Large intestine (tissue), 3 donors: Measurements from ENCODE around the gene MINDY2. TPM values are rescaled to one million over a fixed set of nuclear protein-coding genes. Genes with fewer than 3 reads are reported as not detected.

Experiments
- DNase-seq, 2 donors: peaks; one replicate each; pipeline versions ENCODE4 v3.0.0 to v3.0.0-alpha.2; 2013
- H3K27ac ChIP-seq: one replicate; pipeline ENCODE4 v1.5.1; 2013; ENCODE audit warnings: low read length
- H3K27me3 ChIP-seq: 2 replicates; pipeline ENCODE4 v1.6.1; 2013; ENCODE audit warnings: low read length; ENCODE audit not compliant: control insufficient read depth, insufficient read depth
- H3K36me3 ChIP-seq: 2 replicates; pipeline ENCODE4 v1.6.1; 2013; ENCODE audit warnings: low read length; ENCODE audit not compliant: control insufficient read depth, insufficient read depth
- H3K4me1 ChIP-seq: one replicate; pipeline ENCODE4 v1.6.1; 2013; ENCODE audit warnings: low read length; ENCODE audit not compliant: control insufficient read depth, insufficient read depth
- H3K4me3 ChIP-seq: one replicate; pipeline ENCODE4 v1.5.1; 2013; ENCODE audit warnings: low read length
- H3K9me3 ChIP-seq: one replicate; pipeline ENCODE4 v1.6.1; 2013; ENCODE audit warnings: mild to moderate bottlenecking, low read depth, low read length, moderate library complexity; ENCODE audit not compliant: control insufficient read depth
- WGBS: methylation state at CpG from one replicate; pipeline ENCODE4 v1.1.5; 2013; ENCODE audit warnings: low lambda C conversion rate; ENCODE audit not compliant: insufficient coverage; 5-methylcytosine and 5-hydroxymethylcytosine counted together
- polyA plus RNA-seq: library from polyadenylated mRNA; unstranded; fragments of 120-200 nt; gene quantifications from one replicate; pipeline ENCODE4 v1.2.1, GENCODE V29; 2013

MINDY2 gene
- polyA plus RNA-seq, 1 donor = 12.3 TPM

GRCh38 chr15:58738046-58738707, 32.9 kb upstream of the MINDY2 start:
- no peak overlapping the region for H3K27ac ChIP-seq
- no peak overlapping the region for H3K4me3 ChIP-seq
- no peaks in the 10 kb centered on the region for H3K36me3 ChIP-seq
- peaks cover 13% of the 10 kb centered on the region for H3K4me1 ChIP-seq
- no peak for DNase-seq
- 100% methylated on average over 1 of the region's 1 CpG for WGBS
- no peaks in the 10 kb centered on the region for H3K27me3 ChIP-seq
- no peaks in the 10 kb centered on the region for H3K9me3 ChIP-seq

DNA sequence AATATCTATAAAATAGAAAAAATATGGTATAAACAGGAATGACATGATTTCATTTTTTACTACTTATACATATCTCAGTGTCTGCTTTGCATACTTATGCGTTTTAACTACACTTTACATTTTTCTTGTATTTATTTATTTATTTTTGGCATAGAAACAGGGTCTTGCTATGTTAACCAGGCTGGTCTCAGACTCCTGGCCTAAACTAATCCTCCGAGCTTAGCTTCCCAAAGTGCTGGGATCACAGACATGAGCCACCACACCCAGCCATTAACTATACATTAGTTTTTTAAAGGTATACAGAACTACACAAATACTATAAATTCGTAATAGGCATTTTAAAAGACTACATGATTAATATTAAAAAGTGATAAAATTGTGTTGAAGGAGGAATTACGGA, 30.7 kb upstream of the MINDY2 start:
- no peak overlapping the region for H3K27ac ChIP-seq
- H3K36me3 ChIP-seq = no peaks in the 10 kb centered on the region
- no peaks in the 10 kb centered on the region for H3K27me3 ChIP-seq
- H3K4me3 ChIP-seq = no peak overlapping the region
- WGBS = 93% methylated on average over 3 of the region's 4 CpGs
- H3K4me1 ChIP-seq = peaks cover 3% of the 10 kb centered on the region
- H3K9me3 ChIP-seq = no peaks in the 10 kb centered on the region
- DNase-seq = no peak

DNA sequence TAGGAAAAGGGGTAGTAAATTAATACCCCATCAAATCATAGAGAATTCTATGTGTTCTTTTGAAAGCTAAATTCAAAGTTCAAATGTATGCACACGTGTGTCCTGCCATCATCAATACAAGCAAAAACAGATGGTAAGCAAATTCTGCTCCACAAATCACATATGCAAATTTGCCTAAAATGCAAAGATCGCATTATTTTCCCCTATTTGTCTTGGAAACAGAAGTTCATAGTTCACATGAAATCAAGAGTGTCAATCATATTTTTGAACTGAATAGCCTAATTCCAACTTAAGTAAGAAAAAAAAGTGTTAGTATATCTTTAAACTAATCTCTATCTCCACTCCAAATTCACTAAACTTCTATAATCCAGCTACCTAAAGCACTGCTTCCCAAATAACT, 30.1 kb upstream of the MINDY2 start:
- H3K4me3 ChIP-seq = no peak overlapping the region
- H3K4me1 ChIP-seq = peaks cover 6% of the 10 kb centered on the region
- H3K27me3 ChIP-seq = no peaks in the 10 kb centered on the region
- no peaks in the 10 kb centered on the region for H3K36me3 ChIP-seq
- H3K9me3 ChIP-seq = no peaks in the 10 kb centered on the region
- WGBS = 100% methylated on average over 1 of the region's 2 CpGs
- no peak for DNase-seq
- H3K27ac ChIP-seq = no peak overlapping the region

- peaks cover 11% of the 10 kb centered on the region for H3K4me1 ChIP-seq
- no peaks in the 10 kb centered on the region for H3K36me3 ChIP-seq
- peak in 1 of 2 donors; percentile 15 for DNase-seq
- H3K9me3 ChIP-seq = no peaks in the 10 kb centered on the region
- no peaks in the 10 kb centered on the region for H3K27me3 ChIP-seq
- H3K4me3 ChIP-seq = no peak overlapping the region
- WGBS = 100% methylated on average over 1 of the region's 8 CpGs
- no peak overlapping the region for H3K27ac ChIP-seq
Measured at GRCh38 chr15:58742022-58742813, 28.9 kb upstream of the MINDY2 start.

- no peaks in the 10 kb centered on the region for H3K27me3 ChIP-seq
- no CpG with 5 or more reads among the region's 5 CpGs for WGBS
- peaks cover 11% of the 10 kb centered on the region for H3K4me1 ChIP-seq
- no peak for DNase-seq
- no peak overlapping the region for H3K27ac ChIP-seq
- H3K36me3 ChIP-seq = no peaks in the 10 kb centered on the region
- no peak overlapping the region for H3K4me3 ChIP-seq
- no peaks in the 10 kb centered on the region for H3K9me3 ChIP-seq
Measured at GRCh38 chr15:58742819-58743502, 28.1 kb upstream of the MINDY2 start.

DNA sequence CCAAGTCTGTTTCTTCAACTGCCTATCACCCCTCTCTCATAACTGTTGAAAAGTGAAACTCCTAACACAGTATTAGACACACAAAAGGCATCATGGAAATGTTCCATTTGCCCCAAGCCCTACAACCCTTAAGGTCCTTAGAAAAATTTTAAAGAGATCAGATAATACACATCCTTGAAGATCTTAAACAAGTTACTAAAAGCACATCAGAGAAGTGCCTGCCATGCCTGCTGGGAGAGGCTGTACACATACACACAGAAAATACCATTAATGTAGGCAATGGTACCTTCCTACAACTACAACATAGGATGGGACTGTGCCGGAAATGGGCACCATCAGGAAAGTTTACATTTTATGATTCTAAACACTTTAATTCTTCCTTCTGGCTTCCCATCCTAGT, 24.9 kb upstream of the MINDY2 start:
- H3K27me3 ChIP-seq = no peaks in the 10 kb centered on the region
- no peak overlapping the region for H3K4me3 ChIP-seq
- peak in 1 of 2 donors; percentile 15 for DNase-seq
- H3K4me1 ChIP-seq = peaks cover 8% of the 10 kb centered on the region
- no peak overlapping the region for H3K27ac ChIP-seq
- H3K36me3 ChIP-seq = no peaks in the 10 kb centered on the region
- no CpG with 5 or more reads among the region's 1 CpG for WGBS
- no peaks in the 10 kb centered on the region for H3K9me3 ChIP-seq

DNA sequence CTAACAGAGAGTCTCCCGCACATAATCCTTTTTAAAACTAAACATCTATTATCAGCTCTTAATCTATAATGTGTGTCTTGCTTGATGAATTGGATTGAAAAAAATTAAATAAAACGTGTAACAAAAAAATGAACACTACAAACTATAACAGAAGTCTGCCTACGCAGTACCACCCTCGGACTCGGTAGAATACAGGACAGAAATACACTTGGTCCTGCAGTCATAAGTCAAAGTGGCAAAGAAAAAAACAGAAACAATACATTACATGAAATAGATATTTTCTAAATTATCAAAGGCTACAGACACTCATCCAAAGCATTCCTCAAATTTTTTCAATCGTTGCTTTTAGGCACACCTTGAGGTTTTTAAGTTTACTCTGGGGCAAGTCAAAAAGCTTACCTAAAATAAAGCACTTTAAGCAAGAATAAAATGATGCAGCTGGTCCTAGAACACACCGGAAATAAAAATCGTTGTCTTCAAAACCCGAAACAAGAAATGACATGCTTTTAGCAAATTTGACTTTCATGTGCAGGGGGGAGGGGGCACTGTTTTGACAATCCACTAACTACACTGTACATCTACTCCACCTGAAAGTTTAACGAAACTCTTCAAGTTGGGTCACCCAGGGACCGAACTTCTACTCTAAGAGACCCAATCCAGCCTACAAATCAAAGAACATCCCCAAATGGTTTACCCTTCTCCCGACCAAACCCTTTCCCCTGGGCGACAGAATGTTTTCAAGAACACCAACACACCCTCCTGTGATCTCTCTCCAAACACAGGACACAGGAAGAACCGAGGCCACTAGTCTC, 22.9 kb upstream of the MINDY2 start:
- peak in 1 of 2 donors; percentile 19 for DNase-seq
- H3K4me3 ChIP-seq = peak overlapping the region; percentile 85
- no peaks in the 10 kb centered on the region for H3K27me3 ChIP-seq
- WGBS = 0% methylated on average over 3 of the region's 14 CpGs
- H3K27ac ChIP-seq = peak overlapping the region; percentile 99
- H3K36me3 ChIP-seq = no peaks in the 10 kb centered on the region
- H3K4me1 ChIP-seq = peaks cover 8% of the 10 kb centered on the region
- H3K9me3 ChIP-seq = no peaks in the 10 kb centered on the region

GRCh38 chr15:58748852-58749531, 22.1 kb upstream of the MINDY2 start:
- Histone ChIP-seq H3K9me3 (no peaks in the 10 kb centered on the region), H3K27me3 (no peaks in the 10 kb centered on the region), H3K36me3 (no peaks in the 10 kb centered on the region), H3K4me3 (peak overlapping the region; percentile 85), H3K27ac (peak overlapping the region; percentile 99), H3K4me1 (peaks cover 8% of the 10 kb centered on the region)
- peak; percentile 38 to 78 for DNase-seq
- no CpG with 5 or more reads among the region's 81 CpGs for WGBS

DNA sequence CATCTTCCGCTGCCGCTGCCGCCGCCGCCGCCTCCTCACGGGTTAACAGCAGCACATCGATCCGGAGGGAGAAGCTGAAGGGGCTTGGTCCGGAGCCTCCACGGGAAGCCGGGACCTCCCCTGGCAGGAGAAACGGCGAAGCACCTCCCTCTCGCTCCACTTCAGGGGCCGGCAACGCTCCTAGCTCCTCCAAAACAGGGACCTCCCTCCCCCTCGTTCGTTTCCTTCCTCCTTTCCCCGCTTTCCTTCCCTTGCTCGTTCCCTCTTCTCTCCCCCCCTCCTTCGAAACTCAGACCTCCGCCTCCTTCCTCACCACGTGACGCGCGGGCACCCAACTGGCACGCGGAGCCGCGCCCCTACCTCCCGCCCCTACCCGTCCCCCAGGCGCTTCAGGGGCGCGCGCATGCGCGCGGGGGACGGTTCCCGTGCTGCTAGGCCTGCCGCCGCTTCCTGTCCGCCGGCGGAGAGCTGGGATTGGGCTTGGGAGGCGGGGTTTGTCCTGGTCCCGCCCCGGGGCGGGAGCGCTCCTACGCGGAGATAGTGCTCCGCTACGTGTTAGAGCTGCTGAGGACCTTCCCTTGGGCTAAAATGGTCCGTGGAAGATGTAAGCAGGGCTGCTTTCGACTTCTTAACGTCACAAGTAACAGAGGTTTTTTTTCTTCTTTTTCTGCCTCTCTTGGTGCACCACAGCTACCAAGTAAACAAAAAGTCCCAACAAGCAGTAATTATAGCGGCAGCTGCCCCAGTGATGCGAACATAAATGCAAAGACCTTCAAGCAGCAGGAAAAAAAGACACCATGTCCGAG, 21.4 kb upstream of the MINDY2 start, which contains the start of gene ADAM10:
TSS of gene ADAM10 (minus strand) at position 176 of the 806 bp plus-strand sequence. CDS start at position 3, 173 bp downstream.
- Histone ChIP-seq H3K27ac (peak within 1 kb of the TSS; percentile 99), H3K36me3 (no peaks in the 10 kb centered on the region), H3K4me3 (peak within 1 kb of the TSS; percentile 85), H3K4me1 (peaks cover 8% of the 10 kb centered on the region), H3K9me3 (no peaks in the 10 kb centered on the region), H3K27me3 (no peaks in the 10 kb centered on the region)
- DNase-seq = peak; percentile 99 to 100
- 0% methylated on average over 5 of the region's 62 CpGs for WGBS
